Caco-2 (cell line): ENCODE results near the gene RORC. TPM values are rescaled to one million over a fixed set of nuclear protein-coding genes. Genes with fewer than 3 reads are reported as not detected.

Experiments used
- BruUV-seq: library from RNA; stranded (reverse); fragments of 400-500 nt; replicated peaks from 2 replicates; lab custom pipeline; 2021; lab: Mats Ljungman, UMichigan
- CTCF ChIA-PET: fragments of 300-600 bp; sonication (Branson Sonifier 250); formaldehyde crosslinking; loops from one replicate; lab custom pipeline; 2022; ENCODE audit warnings: antibody characterized with exemption; lab: Charles Lee
- POLR2A ChIA-PET: fragments of 300-600 bp; sonication (Branson Sonifier 250); formaldehyde crosslinking; loops from one replicate; lab custom pipeline; 2022; ENCODE audit warnings: antibody characterized with exemption; lab: Charles Lee
- DNase-seq, 2 experiments: peaks; one replicate each; pipeline versions ENCODE4 v3.0.0 to v3.0.0-alpha.2; 2020 to 2022
- H3K27me3 ChIP-seq: replicated peaks from 2 replicates; pipeline ENCODE4 v1.6.0; 2011; ENCODE audit warnings: low read length; ENCODE audit not compliant: control insufficient read depth, insufficient read depth
- H3K36me3 ChIP-seq: 2 replicates; pipeline ENCODE4 v1.5.1; 2011; ENCODE audit warnings: low read length; ENCODE audit not compliant: control insufficient read depth, insufficient read depth
- H3K4me1 ChIP-seq: fragments of 250-450 bp; sonication (Bioruptor Pico); 2 replicates; pipeline ENCODE4 v1.5.1; 2020; ENCODE audit warnings: mild to moderate bottlenecking
- H3K4me3 ChIP-seq: 2 replicates; pipeline ENCODE4 v1.5.1; 2011; ENCODE audit warnings: low read depth, mild to moderate bottlenecking, control low read depth, low read length
- H3K9me3 ChIP-seq: fragments of 250-450 bp; sonication (Bioruptor Pico); 2 replicates; pipeline ENCODE4 v1.5.1; 2020; ENCODE audit warnings: mild to moderate bottlenecking, moderate library complexity
- H3K27ac Mint-ChIP-seq: one replicate; pipeline ENCODE4 v1.8.0; 2022; ENCODE audit warnings: mixed read lengths; ENCODE audit not compliant: unreplicated experiment
- H3K27me3 Mint-ChIP-seq: one replicate; pipeline ENCODE4 v1.8.0; 2022; ENCODE audit warnings: mixed read lengths; ENCODE audit not compliant: insufficient read depth, unreplicated experiment
- H3K36me3 Mint-ChIP-seq: one replicate; pipeline ENCODE4 v1.8.0; 2022; ENCODE audit warnings: mild to moderate bottlenecking, mixed read lengths; ENCODE audit not compliant: insufficient read depth, unreplicated experiment
- H3K4me1 Mint-ChIP-seq: one replicate; pipeline ENCODE4 v1.8.0; 2022; ENCODE audit warnings: low read depth, mixed read lengths; ENCODE audit not compliant: unreplicated experiment
- H3K4me3 Mint-ChIP-seq: one replicate; pipeline ENCODE4 v1.8.0; 2022; ENCODE audit warnings: mild to moderate bottlenecking, moderate library complexity, mixed read lengths; ENCODE audit not compliant: unreplicated experiment
- H3K9me3 Mint-ChIP-seq: one replicate; pipeline ENCODE4 v1.8.0; 2022; ENCODE audit warnings: mixed read lengths; ENCODE audit not compliant: unreplicated experiment
- CTCF ChIP-seq, 2 experiments: fragments of 200-600 bp in 1 of 2; IDR thresholded peaks; 1 replicate in 1 of 2; 2 replicates in 1 of 2; pipeline versions ENCODE4 v1.5.1 to v1.8.0; 2011 to 2022; ENCODE audit warnings: antibody characterized with exemption in 1 of 2, control low read depth in 1 of 2, inconsistent platforms in 1 of 2, low read depth in 1 of 2, low read length in 1 of 2, mild to moderate bottlenecking in 1 of 2, moderate library complexity in 1 of 2; ENCODE audit not compliant: insufficient read depth in 1 of 2, severe bottlenecking in 1 of 2, unreplicated experiment in 1 of 2
- intact Hi-C: fragments of 100-400 bp; cut with micrococcal nuclease; formaldehyde crosslinking; loops from one replicate; pipeline ENCODE4 v1.10.0; 2022; ENCODE audit not compliant: unreplicated experiment
- total RNA-seq: library from RNA; stranded (reverse); gene quantifications from 2 replicates; pipeline ENCODE4 v1.2.3, GENCODE V29; 2022

Gene RORC
- total RNA-seq, 1 experiment from 2014 or later: not detected

DNA sequence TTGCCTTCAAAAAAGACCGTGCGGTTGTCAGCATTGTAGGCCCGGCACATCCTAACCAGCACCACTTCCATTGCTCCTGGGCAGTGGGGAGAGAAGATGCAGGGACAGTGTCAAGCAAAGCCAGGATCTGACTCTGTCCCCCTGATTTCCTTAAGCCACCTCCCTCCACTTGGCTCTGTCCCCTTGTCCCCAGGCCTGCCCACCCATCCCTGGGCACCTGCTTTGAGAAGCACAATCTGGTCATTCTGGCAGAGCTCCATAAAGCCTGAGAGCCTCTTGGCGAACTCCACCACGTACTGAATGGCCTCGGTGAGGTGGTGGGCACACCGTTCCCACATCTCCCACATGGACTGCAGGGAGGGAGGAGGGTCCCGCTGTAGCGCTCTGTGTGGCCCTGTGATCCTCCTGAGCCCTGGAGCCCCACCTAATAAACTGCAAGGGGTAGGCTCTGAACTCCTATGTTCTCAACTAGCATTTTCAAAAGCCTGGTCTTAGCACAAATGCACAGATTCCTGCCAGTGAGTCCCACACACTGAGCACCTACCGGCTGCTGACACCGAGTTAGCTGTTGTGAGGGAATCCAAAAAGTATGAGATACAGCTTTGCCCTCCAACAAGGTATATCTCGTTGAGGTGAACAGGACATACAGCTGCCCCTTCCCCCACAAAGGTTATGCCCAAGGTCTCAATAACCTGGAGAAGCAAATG lies 18.2 kb downstream of the RORC start:
- Mint-ChIP-seq H3K36me3 (no peaks in the 10 kb centered on the region), H3K4me3 (no peak overlapping the region), H3K27me3 (peaks cover 5% of the 10 kb centered on the region), H3K27ac (no peak overlapping the region), H3K4me1 (peaks cover 10% of the 10 kb centered on the region), H3K9me3 (no peaks in the 10 kb centered on the region)
- H3K4me3 ChIP-seq: no peak overlapping the region
- H3K36me3 ChIP-seq: no peaks in the 10 kb centered on the region
- intact Hi-C loops: no loop called here
- no peaks in the 10 kb centered on the region; the same call in 1 of the 2 replicates for H3K27me3 ChIP-seq
- CTCF ChIA-PET: no interaction called here
- POLR2A ChIA-PET: no interaction called here
- no peak for TF ChIP-seq CTCF (IDR thresholded peaks at IDR 0.05; ENCODE audit: insufficient read depth in 1 of 2, low read depth in 1 of 2, low read length in 1 of 2, severe bottlenecking in 1 of 2, unreplicated experiment in 1 of 2)
- no peak for DNase-seq
- no peaks in the 10 kb centered on the region for H3K9me3 ChIP-seq
- no peaks in the 10 kb centered on the region for H3K4me1 ChIP-seq
- no TSS peak for BruUV-seq

- ChIA-PET CTCF (interaction anchor here (0.6 to 1.0 kb wide), 3 partner anchors 25 to 116 kb away, joined by 3 read pairs; no protein-coding TSS in a partner anchor), POLR2A (no interaction called here)
- Mint-ChIP-seq H3K27ac (no peak overlapping the region), H3K4me3 (no peak overlapping the region), H3K4me1 (peaks cover 10% of the 10 kb centered on the region), H3K9me3 (no peaks in the 10 kb centered on the region), H3K27me3 (peaks cover 10% of the 10 kb centered on the region), H3K36me3 (no peaks in the 10 kb centered on the region)
- no peaks in the 10 kb centered on the region for H3K4me1 ChIP-seq
- H3K9me3 ChIP-seq: no peaks in the 10 kb centered on the region
- no peaks in the 10 kb centered on the region for H3K36me3 ChIP-seq
- no TSS peak for BruUV-seq
- no peak overlapping the region for H3K4me3 ChIP-seq
- DNase-seq: no peak
- intact Hi-C loops: no loop called here
- no peak for TF ChIP-seq CTCF (IDR thresholded peaks at IDR 0.05; ENCODE audit: insufficient read depth in 1 of 2, low read depth in 1 of 2, low read length in 1 of 2, severe bottlenecking in 1 of 2, unreplicated experiment in 1 of 2)
- no peaks in the 10 kb centered on the region; the same call in 1 of the 2 replicates for H3K27me3 ChIP-seq
Observed at GRCh38 chr1:151811181-151811580, 20.4 kb downstream of the RORC start.

DNA sequence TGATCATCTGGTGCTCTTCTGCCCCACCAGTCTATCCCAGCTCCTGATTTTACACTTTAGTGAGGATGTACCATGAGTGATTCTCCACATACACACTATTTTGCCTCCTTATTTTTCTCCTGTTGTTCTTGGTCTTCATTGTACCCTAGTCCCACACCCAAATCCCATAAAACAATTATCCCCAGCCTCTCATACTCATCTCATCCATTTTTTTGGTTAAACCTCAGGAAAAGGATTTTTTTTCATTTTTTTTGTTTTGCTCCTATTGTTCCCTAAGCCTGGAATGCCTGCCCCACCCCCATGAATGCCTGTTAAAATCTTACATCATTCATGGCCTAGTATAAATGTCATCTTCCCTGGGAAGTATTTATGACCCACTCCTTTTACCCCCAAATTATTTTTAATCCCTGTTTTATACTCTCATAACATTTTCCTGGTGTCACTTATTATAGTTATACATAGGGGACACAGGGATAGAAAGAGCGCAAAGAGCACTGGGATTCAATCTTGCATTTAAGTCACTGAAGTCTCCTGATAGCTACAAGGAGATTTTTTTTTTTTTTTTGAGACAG lies 21.5 kb downstream of the RORC start:
- H3K27ac Mint-ChIP-seq: peak overlapping the region; percentile 8
- H3K4me3 ChIP-seq: no peak overlapping the region
- H3K9me3 ChIP-seq: no peaks in the 10 kb centered on the region
- peak in 1 of 2 experiments; percentile 13 for DNase-seq
- no peaks in the 10 kb centered on the region for H3K9me3 Mint-ChIP-seq
- H3K36me3 ChIP-seq: no peaks in the 10 kb centered on the region
- H3K4me3 Mint-ChIP-seq: no peak overlapping the region
- ChIA-PET CTCF (no interaction called here), POLR2A (no interaction called here)
- H3K27me3 ChIP-seq: no peaks in the 10 kb centered on the region; the same call in none of the 2 replicates
- H3K27me3 Mint-ChIP-seq: peaks cover 12% of the 10 kb centered on the region
- H3K4me1 ChIP-seq: no peaks in the 10 kb centered on the region
- intact Hi-C loops: no loop called here
- H3K4me1 Mint-ChIP-seq: peaks cover 10% of the 10 kb centered on the region
- TF ChIP-seq CTCF (IDR thresholded peaks at IDR 0.05; ENCODE audit: insufficient read depth in 1 of 2, low read depth in 1 of 2, low read length in 1 of 2, severe bottlenecking in 1 of 2, unreplicated experiment in 1 of 2): no peak
- H3K36me3 Mint-ChIP-seq: no peaks in the 10 kb centered on the region
- no TSS peak for BruUV-seq
